HG02571 (cell line): Measurements from ENCODE around the gene CDK12.

Source experiments
- ATAC-seq: cut with Tn5 transposase; IDR thresholded peaks from one replicate; pipeline ENCODE4 v1.9.1; 2021; ENCODE audit warnings: mild to moderate bottlenecking, moderate library complexity; ENCODE audit not compliant: unreplicated experiment

Gene CDK12

DNA sequence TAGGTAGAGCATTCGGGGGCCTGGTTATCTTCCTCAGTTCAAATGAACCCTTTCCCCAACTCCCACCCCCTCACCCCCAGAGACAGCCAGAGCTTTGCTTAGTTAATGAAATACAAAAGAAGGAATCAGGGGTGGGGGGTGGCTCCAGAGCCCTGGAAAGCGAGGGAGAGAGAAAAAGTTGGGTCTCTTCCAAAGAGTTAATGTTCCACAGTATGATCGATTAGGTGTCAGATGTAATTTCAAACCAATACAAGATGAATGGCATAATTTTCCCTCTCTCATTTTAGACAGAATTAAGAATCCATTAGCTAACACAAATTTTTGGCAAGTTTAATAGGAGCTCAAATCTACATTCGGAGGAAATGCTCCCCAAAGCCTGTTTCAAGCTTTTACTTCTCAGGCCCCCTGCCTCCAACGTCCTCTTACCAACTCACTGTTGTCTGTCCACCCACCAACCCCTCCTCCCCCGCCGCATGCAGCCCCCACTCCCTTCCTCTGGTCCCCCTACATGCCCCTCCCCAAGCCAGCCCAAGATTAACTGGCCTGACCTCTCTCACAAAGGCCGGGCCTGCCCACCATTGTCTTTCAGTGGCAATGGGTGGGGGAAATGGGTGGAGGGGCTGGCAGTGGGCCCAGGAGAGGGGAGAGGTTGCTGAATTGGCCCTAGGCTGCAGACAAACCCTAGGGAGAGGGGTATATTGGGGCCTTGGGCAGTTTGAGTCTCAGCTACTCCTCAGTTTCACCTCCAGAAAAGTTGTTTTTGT, 118.2 kb downstream of the CDK12 start:
- no peak for ATAC-seq

DNA sequence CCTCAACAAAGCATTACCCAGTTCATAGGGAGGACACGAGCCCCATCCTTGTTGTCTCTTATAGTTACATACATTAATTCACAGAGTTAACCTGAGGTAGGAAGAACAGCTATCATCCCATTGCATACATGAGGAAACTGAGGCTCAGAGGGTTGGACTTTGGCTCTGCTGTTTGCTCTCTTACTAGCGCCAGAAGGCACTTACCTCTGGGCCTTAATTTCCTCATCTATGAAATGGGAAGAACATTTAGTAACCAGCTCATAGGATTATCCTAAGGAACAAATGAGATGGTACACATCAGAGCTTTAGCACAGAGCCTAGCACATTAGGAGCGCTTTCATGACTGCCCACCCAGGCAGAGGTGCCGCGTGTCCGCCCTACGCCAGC, 118.8 kb downstream of the CDK12 start:
- ATAC-seq = no peak

DNA sequence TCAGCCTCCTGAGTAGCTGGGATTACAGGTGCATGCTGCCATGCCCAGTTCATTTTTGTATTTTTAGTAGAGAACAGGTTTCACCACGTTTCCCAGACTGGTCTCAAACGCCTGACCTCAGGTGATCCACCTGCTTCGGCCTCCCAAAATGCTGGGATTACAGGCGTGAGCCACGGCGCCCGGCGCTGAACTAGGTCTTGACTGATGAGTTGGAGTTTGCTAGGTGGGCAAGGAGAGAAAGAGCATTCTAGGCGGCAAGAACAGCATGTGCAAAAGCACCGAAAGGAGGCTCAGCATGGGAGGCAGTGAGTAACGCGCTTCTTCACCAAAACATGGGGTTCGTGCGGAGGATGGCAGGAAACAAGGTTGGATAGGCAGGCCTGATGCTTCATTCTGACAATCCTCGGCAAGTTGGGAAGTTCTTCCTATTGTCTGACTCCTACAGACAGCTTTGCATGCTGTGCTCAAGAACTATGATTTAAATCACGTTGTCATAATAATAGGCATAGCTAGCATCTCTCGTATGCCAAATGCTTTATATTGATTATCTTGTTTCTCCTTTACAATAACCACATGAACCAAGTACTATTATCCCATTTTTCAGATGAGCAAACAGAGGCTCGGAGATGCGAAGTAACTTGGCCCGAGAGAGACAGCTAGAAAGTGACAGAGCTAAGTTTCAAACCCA, 119.9 kb downstream of the CDK12 start:
- ATAC-seq = no peak

DNA sequence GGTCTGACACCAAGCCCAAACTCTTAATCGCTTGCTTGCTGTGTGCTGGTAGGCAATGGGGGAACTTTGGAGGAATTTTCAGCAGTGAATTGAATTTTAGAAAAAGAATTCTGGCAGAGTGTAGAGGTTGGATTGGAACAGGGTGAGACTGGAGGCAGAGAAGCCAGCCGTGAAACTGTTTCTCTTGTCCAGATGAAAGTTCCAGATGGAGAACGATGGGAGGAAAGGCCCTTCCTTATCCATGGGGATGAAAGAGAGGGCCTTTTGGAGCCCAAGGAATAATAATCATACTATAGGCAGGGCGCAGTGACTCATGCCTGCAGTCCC, 120.4 kb downstream of the CDK12 start:
- ATAC-seq = no peak

DNA sequence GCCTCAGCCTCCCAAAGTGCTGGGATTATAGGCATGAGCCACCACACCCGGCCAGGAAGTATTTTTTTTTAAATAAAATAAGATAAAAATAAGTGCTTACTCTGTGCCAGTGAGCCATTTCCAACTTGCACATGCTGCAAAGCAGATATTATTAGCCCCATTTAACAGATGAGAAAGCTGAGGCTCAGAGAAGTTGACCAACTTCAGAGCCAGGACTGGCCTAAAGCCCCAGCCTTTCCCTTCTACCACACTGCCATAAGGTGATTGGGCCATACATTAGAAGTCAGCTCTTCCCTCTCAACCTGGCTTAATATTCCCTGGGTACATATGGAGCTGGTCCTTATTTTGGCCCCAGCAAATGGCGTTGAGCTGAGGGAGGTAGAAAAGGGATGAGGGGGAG, 121.4 kb downstream of the CDK12 start:
- ATAC-seq = no peak
